Measurements from ENCODE around the gene MOK. TPM values are rescaled to one million over a fixed set of nuclear protein-coding genes. Genes with fewer than 3 reads are reported as not detected.
A peak's percentile ranks its signal among the peaks of the same experiment; 100 is the strongest.

The MOK gene
- total RNA-seq, 1 donor from 2014 or later: 18.2 TPM

DNA sequence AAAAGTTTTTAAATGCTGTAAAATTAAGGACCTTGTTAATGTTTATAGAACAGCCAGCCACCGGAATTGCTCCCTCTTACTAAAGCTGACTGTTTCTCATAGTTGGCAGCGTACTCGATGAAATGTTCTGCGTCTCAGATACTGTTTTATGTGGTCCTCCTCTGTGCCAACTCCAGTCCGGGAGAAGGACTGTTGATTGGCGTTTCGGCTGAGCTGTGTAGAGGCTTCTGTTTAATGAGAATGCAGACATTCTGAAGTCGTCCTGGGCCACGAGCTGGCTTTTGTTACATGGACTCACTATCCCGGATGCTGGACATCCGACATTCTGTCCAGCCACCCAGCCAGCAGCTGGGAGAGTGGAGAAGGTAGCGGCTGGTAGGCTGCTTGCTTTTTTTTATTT lies 89.9 kb downstream of the MOK start:
- peaks cover 29% of the 10 kb centered on the region for H3K4me1 Mint-ChIP-seq
- H3K36me3 Mint-ChIP-seq (ENCODE audit: low read depth): no peaks in the 10 kb centered on the region
- H3K4me3 Mint-ChIP-seq: no peak overlapping the region
- DNase-seq (ENCODE audit: low read depth, low spot score): peak; percentile 20
- H3K27me3 Mint-ChIP-seq (ENCODE audit: low read depth): no peaks in the 10 kb centered on the region
- peak overlapping the region; percentile 97 for H3K27ac Mint-ChIP-seq (ENCODE audit: unreplicated experiment)
- H3K9me3 Mint-ChIP-seq: no peaks in the 10 kb centered on the region
- TF ChIP-seq, protein P1, sequence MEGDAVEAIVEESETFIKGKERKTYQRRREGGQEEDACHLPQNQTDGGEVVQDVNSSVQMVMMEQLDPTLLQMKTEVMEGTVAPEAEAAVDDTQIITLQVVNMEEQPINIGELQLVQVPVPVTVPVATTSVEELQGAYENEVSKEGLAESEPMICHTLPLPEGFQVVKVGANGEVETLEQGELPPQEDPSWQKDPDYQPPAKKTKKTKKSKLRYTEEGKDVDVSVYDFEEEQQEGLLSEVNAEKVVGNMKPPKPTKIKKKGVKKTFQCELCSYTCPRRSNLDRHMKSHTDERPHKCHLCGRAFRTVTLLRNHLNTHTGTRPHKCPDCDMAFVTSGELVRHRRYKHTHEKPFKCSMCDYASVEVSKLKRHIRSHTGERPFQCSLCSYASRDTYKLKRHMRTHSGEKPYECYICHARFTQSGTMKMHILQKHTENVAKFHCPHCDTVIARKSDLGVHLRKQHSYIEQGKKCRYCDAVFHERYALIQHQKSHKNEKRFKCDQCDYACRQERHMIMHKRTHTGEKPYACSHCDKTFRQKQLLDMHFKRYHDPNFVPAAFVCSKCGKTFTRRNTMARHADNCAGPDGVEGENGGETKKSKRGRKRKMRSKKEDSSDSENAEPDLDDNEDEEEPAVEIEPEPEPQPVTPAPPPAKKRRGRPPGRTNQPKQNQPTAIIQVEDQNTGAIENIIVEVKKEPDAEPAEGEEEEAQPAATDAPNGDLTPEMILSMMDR (conservative IDR thresholded peaks at IDR 0.05): no peak

DNA sequence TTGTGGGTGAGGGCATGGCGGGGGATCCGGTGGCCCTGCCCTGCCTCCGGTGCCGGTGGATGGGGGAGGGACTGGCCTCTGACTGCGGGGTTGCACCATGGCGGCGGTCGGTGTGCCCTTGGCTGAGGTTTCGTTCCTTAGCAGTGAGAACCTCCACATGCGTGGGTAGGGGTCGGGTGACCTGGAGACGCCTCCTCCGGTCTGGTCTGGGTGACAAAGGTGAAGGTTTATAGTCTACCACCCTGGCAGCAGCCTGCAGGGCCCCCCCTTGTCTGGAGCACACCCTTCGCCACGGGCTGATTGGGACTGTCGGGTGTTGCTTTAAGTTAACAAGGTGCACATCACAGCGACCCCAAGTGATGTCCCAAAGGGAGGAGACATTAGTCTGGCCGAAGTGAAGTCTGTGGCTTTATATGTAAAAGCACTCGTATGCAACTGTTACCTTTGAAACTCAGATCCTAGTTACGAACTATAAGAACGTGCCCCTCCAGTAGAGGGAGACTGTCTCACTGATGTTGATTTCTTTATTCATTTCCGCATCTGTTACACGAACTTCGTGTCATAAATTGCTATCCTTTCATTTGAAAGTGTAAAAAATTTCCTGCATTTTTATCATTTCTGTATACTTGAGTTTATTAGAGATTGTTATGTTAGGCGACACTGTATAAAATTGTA lies 90.8 kb downstream of the MOK start:
- H3K9me3 Mint-ChIP-seq: no peaks in the 10 kb centered on the region
- H3K4me1 Mint-ChIP-seq: peaks cover 29% of the 10 kb centered on the region
- no peaks in the 10 kb centered on the region for H3K27me3 Mint-ChIP-seq (ENCODE audit: low read depth)
- peak overlapping the region; percentile 43 for H3K27ac Mint-ChIP-seq (ENCODE audit: unreplicated experiment)
- no peaks in the 10 kb centered on the region for H3K36me3 Mint-ChIP-seq (ENCODE audit: low read depth)
- TF ChIP-seq, protein P1 (conservative IDR thresholded peaks at IDR 0.05): peak; percentile 50
- no peak overlapping the region for H3K4me3 Mint-ChIP-seq
- no peak for DNase-seq (ENCODE audit: low read depth, low spot score)

DNA sequence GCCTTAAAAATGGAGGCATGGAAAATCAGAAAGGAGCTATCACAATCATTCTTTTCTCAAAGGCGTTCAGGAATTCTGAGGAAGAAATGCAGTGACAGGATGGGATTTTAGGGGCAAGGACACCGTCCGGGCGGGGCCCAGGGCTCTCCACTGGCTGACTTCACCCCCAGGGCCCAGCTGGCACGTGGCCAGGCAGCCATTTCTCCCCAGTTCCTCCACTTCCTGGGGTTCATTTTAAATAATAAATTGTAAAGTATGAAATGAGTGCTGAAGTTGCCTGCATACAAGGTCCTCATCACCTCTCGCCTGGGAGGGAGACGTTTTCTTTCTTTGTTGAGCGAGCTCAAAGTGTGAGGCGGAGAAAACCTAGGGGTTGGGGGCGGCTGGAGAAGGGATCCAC lies 91.5 kb downstream of the MOK start:
- DNase-seq (ENCODE audit: low read depth, low spot score): no peak
- Mint-ChIP-seq H3K27me3 (ENCODE audit: low read depth) (no peaks in the 10 kb centered on the region), H3K36me3 (ENCODE audit: low read depth) (no peaks in the 10 kb centered on the region), H3K27ac (ENCODE audit: unreplicated experiment) (peak overlapping the region; percentile 43), H3K4me3 (no peak overlapping the region), H3K9me3 (no peaks in the 10 kb centered on the region), H3K4me1 (peaks cover 29% of the 10 kb centered on the region)
- TF ChIP-seq, protein P1 (conservative IDR thresholded peaks at IDR 0.05): no peak

DNA sequence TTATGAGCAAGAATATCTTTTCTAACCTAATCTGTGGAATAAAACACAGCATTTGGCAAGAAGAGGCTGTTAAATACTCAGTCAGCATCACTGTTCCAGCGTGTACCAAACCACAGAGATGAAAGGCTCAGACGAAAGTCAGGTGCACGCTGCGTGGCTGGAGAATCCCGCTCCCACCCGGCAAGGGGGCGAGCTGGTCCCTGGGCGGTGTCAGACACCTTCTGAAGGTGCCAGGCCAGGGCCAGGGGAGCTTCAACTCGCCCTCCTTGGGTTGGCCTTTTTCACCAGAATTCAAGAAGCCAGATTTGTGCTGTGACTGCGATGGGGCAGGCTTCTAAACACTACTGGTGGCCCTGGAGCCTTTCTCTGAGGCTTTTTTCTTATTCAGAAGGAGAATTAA lies 92.1 kb downstream of the MOK start:
- Mint-ChIP-seq H3K9me3 (no peaks in the 10 kb centered on the region), H3K27ac (ENCODE audit: unreplicated experiment) (no peak overlapping the region), H3K36me3 (ENCODE audit: low read depth) (no peaks in the 10 kb centered on the region), H3K4me1 (peaks cover 25% of the 10 kb centered on the region), H3K4me3 (no peak overlapping the region), H3K27me3 (ENCODE audit: low read depth) (no peaks in the 10 kb centered on the region)
- TF ChIP-seq, protein P1 (conservative IDR thresholded peaks at IDR 0.05): no peak
- no peak for DNase-seq (ENCODE audit: low read depth, low spot score)

DNA sequence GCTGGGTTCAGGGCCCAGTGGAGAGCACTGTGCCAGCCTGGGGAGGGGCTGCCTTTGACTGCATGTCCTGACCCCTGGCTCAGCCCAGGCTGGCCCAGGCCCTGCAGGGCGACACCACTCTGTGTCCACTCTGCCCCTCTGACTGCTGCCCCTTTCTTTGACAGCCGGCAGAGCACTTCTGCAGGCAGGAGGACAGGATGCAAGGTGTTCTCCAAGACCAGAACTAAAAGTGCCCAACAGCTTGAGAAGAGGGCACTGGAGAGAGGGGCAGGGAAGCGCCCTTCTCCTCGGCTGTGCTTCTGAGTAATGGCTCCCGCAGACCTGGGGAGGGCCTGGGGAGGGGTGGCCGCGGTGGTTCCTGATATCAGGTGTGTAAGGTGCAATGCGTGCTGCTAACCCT lies 92.6 kb downstream of the MOK start:
- Mint-ChIP-seq H3K4me3 (no peak overlapping the region), H3K27ac (ENCODE audit: unreplicated experiment) (no peak overlapping the region), H3K27me3 (ENCODE audit: low read depth) (no peaks in the 10 kb centered on the region), H3K4me1 (peaks cover 20% of the 10 kb centered on the region), H3K36me3 (ENCODE audit: low read depth) (no peaks in the 10 kb centered on the region), H3K9me3 (no peaks in the 10 kb centered on the region)
- DNase-seq (ENCODE audit: low read depth, low spot score): no peak
- TF ChIP-seq, protein P1 (conservative IDR thresholded peaks at IDR 0.05): no peak

All from neural crest cell (in vitro differentiated cells).